ENCODE results near the gene ZNF8. TPM values are rescaled to one million over a fixed set of nuclear protein-coding genes. Genes with fewer than 3 reads are reported as not detected.

The ZNF8 gene
- total RNA-seq, 2 experiments from 2014 or later = 7.1 to 7.8 TPM

DNA sequence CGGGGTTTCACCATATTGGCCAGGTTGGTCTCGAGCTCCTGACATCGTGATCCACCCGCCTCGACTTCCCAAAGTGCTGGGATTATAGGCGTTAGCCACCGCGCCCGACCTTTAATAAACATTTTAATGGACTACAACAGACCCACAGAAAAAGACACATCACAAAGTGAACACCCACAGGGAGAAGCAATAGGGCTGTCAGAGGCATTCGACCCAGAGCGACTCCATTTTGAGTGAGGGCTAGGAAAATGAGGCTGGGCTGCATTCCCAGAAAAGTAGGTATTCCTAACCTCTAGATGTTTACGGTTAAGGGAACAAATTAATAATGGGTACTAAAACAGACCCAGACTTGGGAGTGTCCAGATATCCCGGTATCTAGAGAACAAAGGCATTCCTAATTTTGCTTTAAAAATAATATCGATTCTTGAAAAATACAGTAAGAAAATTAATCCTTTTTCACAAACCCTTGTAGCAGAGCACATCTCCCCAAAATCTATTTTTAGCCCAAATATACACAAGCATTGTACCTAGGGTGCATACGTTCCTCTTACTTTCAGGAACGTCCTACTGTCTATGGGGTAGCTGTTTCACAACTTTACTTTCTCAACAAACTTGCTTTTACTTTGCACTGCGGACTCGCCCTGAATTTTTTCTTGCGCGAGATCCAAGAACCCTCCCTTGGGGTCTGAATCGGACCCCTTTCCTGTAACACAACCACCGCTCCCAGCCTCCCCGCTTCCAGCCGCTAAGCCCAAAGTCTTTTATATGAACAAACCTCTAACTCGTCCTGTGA, 811 bp upstream of the ZNF8 start:
- peaks cover 37% of the 10 kb centered on the region for H3K79me2 ChIP-seq (ENCODE audit: insufficient read depth, low read depth, low read length)
- ChIA-PET CTCF (ENCODE audit: unreplicated experiment) (no interaction called here), POLR2A (interaction anchor here (0.9 kb wide), 1 partner anchor 29 kb away, joined by 3 read pairs; no protein-coding TSS in a partner anchor)
- peaks cover 49% of the 10 kb centered on the region for H3K36me3 ChIP-seq (ENCODE audit: insufficient read depth, low read length)
- H3K4me3 ChIP-seq (ENCODE audit: low read depth, low read length, poor library complexity, severe bottlenecking) = peak overlapping the region; percentile 83
- H3K4me1 ChIP-seq (ENCODE audit: insufficient read depth, low read length, poor library complexity, severe bottlenecking) = peaks cover 18% of the 10 kb centered on the region
- no peak for DNase-seq (ENCODE audit: low spot score)
- intact Hi-C loops (cut with micrococcal nuclease; ENCODE audit: unreplicated experiment) = loop anchor here (1.0 to 2.0 kb wide), 5 partner anchors 27 to 109 kb away; partner anchors contain the start of genes ERVK3-1, RPS5, ZNF274 and ZSCAN22
- H3K27ac ChIP-seq (ENCODE audit: low read depth, low read length, poor library complexity, severe bottlenecking) = peak overlapping the region; percentile 52
- H3K4me2 ChIP-seq (ENCODE audit: low read length) = peak overlapping the region; percentile 77
- peak overlapping the region; percentile 90 for H2AFZ ChIP-seq (ENCODE audit: low read length)
- peaks cover 16% of the 10 kb centered on the region for H3K9me3 ChIP-seq (ENCODE audit: low read length)
- no peaks in the 10 kb centered on the region for H4K20me1 ChIP-seq (ENCODE audit: insufficient read depth, low read length)
- H3K9me2 ChIP-seq (ENCODE audit: insufficient read depth, low read length) = no peaks in the 10 kb centered on the region
- TSS peak; percentile 82 for BruUV-seq (replicated peaks)
- TF ChIP-seq, protein P1, sequence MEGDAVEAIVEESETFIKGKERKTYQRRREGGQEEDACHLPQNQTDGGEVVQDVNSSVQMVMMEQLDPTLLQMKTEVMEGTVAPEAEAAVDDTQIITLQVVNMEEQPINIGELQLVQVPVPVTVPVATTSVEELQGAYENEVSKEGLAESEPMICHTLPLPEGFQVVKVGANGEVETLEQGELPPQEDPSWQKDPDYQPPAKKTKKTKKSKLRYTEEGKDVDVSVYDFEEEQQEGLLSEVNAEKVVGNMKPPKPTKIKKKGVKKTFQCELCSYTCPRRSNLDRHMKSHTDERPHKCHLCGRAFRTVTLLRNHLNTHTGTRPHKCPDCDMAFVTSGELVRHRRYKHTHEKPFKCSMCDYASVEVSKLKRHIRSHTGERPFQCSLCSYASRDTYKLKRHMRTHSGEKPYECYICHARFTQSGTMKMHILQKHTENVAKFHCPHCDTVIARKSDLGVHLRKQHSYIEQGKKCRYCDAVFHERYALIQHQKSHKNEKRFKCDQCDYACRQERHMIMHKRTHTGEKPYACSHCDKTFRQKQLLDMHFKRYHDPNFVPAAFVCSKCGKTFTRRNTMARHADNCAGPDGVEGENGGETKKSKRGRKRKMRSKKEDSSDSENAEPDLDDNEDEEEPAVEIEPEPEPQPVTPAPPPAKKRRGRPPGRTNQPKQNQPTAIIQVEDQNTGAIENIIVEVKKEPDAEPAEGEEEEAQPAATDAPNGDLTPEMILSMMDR (conservative IDR thresholded peaks at IDR 0.05; ENCODE audit: low read length) = no peak
- no peak for TF ChIP-seq EZH2phosphoT487 (IDR thresholded peaks at IDR 0.05; ENCODE audit: borderline replicate concordance, low read depth, low read length)

GRCh38 chr19:58279042-58279924, 528 bp downstream of the ZNF8 start:
- no peak for TF ChIP-seq EZH2phosphoT487 (IDR thresholded peaks at IDR 0.05; ENCODE audit: borderline replicate concordance, low read depth, low read length)
- TF ChIP-seq, protein P1 (conservative IDR thresholded peaks at IDR 0.05; ENCODE audit: low read length) = no peak
- ChIA-PET CTCF (ENCODE audit: unreplicated experiment) (no interaction called here), POLR2A (interaction anchor here (0.6 to 0.9 kb wide), 3 partner anchors 27 to 143 kb away, joined by 3 to 4 read pairs (median 3); no protein-coding TSS in a partner anchor)
- H4K20me1 ChIP-seq (ENCODE audit: insufficient read depth, low read length) = no peaks in the 10 kb centered on the region
- peaks cover 37% of the 10 kb centered on the region for H3K79me2 ChIP-seq (ENCODE audit: insufficient read depth, low read depth, low read length)
- H3K4me1 ChIP-seq (ENCODE audit: insufficient read depth, low read length, poor library complexity, severe bottlenecking) = peaks cover 18% of the 10 kb centered on the region
- peak overlapping the region; percentile 2 for H3K27ac ChIP-seq (ENCODE audit: low read depth, low read length, poor library complexity, severe bottlenecking)
- H3K9me3 ChIP-seq (ENCODE audit: low read length) = peaks cover 16% of the 10 kb centered on the region
- H3K4me3 ChIP-seq (ENCODE audit: low read depth, low read length, poor library complexity, severe bottlenecking) = peak overlapping the region; percentile 83
- no peaks in the 10 kb centered on the region for H3K9me2 ChIP-seq (ENCODE audit: insufficient read depth, low read length)
- intact Hi-C loops (cut with micrococcal nuclease; ENCODE audit: unreplicated experiment) = loop anchor here (2.0 kb wide), 4 partner anchors 26 to 96 kb away; partner anchors contain the start of genes ERVK3-1, ZNF274 and ZSCAN22
- no TSS peak for BruUV-seq (replicated peaks)
- peak overlapping the region; percentile 92 for H3K4me2 ChIP-seq (ENCODE audit: low read length)
- DNase-seq (ENCODE audit: low spot score) = peak; percentile 35
- peak overlapping the region; percentile 81 for H2AFZ ChIP-seq (ENCODE audit: low read length)
- H3K36me3 ChIP-seq (ENCODE audit: insufficient read depth, low read length) = peaks cover 49% of the 10 kb centered on the region
